NK-92 (cell line): ENCODE measurements around the gene ATG9B.
A peak's percentile ranks its signal among the peaks of the same experiment; 100 is the strongest.
"Not testable (repeated sequence)": the region's sequence is repeated elsewhere in the genome, so short reads cannot be mapped to it uniquely, and the experiment has no call there.

Source experiments
- DNase-seq: peaks from one replicate; lab custom pipeline; 2025; ENCODE audit not compliant: unreplicated experiment; lab: John Stamatoyannopoulos, UW

The ATG9B gene

GRCh38 chr7:151018421-151019129, 5.7 kb downstream of the ATG9B start:
- DNase-seq = no peak

GRCh38 chr7:151017953-151018420, 6.3 kb downstream of the ATG9B start:
- no peak for DNase-seq

GRCh38 chr7:151017370-151017952, 6.8 kb downstream of the ATG9B start:
- DNase-seq = no peak

GRCh38 chr7:151016942-151017341, 7.4 kb downstream of the ATG9B start:
- no peak for DNase-seq

GRCh38 chr7:151016505-151016904, 7.8 kb downstream of the ATG9B start:
- DNase-seq = no peak

GRCh38 chr7:151015967-151016366, 8.3 kb downstream of the ATG9B start:
- no peak for DNase-seq

- DNase-seq = no peak
Observed at GRCh38 chr7:151014950-151015349, 9.3 kb downstream of the ATG9B start.

- peak; percentile 48 for DNase-seq
Observed at GRCh38 chr7:151013733-151014497, 10.4 kb downstream of the ATG9B start.

GRCh38 chr7:151013356-151013732, 10.9 kb downstream of the ATG9B start:
- no peak for DNase-seq

- no peak for DNase-seq
Observed at GRCh38 chr7:151012911-151013347, 11.4 kb downstream of the ATG9B start.

- no peak for DNase-seq
Observed at GRCh38 chr7:151012031-151012692, 12.1 kb downstream of the ATG9B start.

- not testable (repeated sequence) for DNase-seq
Observed at GRCh38 chr7:151011616-151012015, 12.7 kb downstream of the ATG9B start.

- DNase-seq = no peak
Observed at GRCh38 chr7:151011097-151011409, 13.2 kb downstream of the ATG9B start.

GRCh38 chr7:151010307-151011096, 13.8 kb downstream of the ATG9B start:
- DNase-seq = no peak

- no peak for DNase-seq
Observed at GRCh38 chr7:151010037-151010306, 14.3 kb downstream of the ATG9B start.

- DNase-seq = no peak
Observed at GRCh38 chr7:151009327-151010036, 14.8 kb downstream of the ATG9B start.

GRCh38 chr7:151008511-151009323, 15.6 kb downstream of the ATG9B start:
- no peak for DNase-seq

- no peak for DNase-seq
Observed at GRCh38 chr7:151008143-151008510, 16.2 kb downstream of the ATG9B start.

GRCh38 chr7:151007469-151007898, 16.8 kb downstream of the ATG9B start:
- no peak for DNase-seq
